Neuronal stem cell (in vitro differentiated cells): ENCODE measurements around the gene SIGLEC14.

Experiments used
- DNase-seq: peaks from one replicate; pipeline ENCODE4 v3.0.0-alpha.2; 2013; ENCODE audit warnings: low spot score
- H2AFZ ChIP-seq: one replicate; pipeline ENCODE4 v1.6.1; 2013; ENCODE audit warnings: mild to moderate bottlenecking, low read length, inconsistent platforms
- H2AK5ac ChIP-seq: 2 replicates; pipeline ENCODE4 v1.6.1; 2013; ENCODE audit warnings: low read depth, mild to moderate bottlenecking, inconsistent platforms, low read length, moderate library complexity, mixed read lengths
- H2BK120ac ChIP-seq: 2 replicates; pipeline ENCODE4 v1.6.1; 2013; ENCODE audit warnings: low read depth, mild to moderate bottlenecking, inconsistent platforms, low read length, moderate library complexity, mixed read lengths
- H2BK12ac ChIP-seq: one replicate; pipeline ENCODE4 v1.6.1; 2013; ENCODE audit warnings: low read length, inconsistent platforms
- H2BK15ac ChIP-seq: 2 replicates; pipeline ENCODE4 v1.6.1; 2013; ENCODE audit warnings: mild to moderate bottlenecking, low read length, inconsistent platforms, mixed read lengths
- H2BK5ac ChIP-seq: one replicate; pipeline ENCODE4 v1.6.1; 2013; ENCODE audit warnings: inconsistent platforms, mild to moderate bottlenecking, low read length, moderate library complexity
- H3K14ac ChIP-seq: one replicate; pipeline ENCODE4 v1.6.1; 2013; ENCODE audit warnings: low read length, inconsistent platforms
- H3K18ac ChIP-seq: 2 replicates; pipeline ENCODE4 v1.6.1; 2013; ENCODE audit warnings: low read length, inconsistent platforms
- H3K23ac ChIP-seq: 2 replicates; pipeline ENCODE4 v1.6.1; 2013; ENCODE audit warnings: low read depth, mild to moderate bottlenecking, mixed read lengths, low read length, inconsistent platforms; ENCODE audit not compliant: poor library complexity
- H3K27ac ChIP-seq: replicated peaks from 3 replicates; pipeline ENCODE4 v1.5.1; 2013; ENCODE audit warnings: low read length, inconsistent platforms
- H3K27me3 ChIP-seq, 3 experiments: 2 replicates each; pipeline ENCODE4 v1.6.1; 2013; ENCODE audit warnings: low read length in 3 of 3, mild to moderate bottlenecking in 2 of 3, inconsistent platforms in 1 of 3, low read depth in 1 of 3, mixed read lengths in 1 of 3, moderate library complexity in 1 of 3; ENCODE audit not compliant: control insufficient read depth in 3 of 3, insufficient read depth in 3 of 3
- H3K36me3 ChIP-seq, 2 donors: replicated peaks in 1 of 2; 2 replicates each; pipeline ENCODE4 v1.6.1; 2013; ENCODE audit warnings: low read length in 2 of 2; ENCODE audit not compliant: control insufficient read depth in 2 of 2, insufficient read depth in 2 of 2
- H3K4ac ChIP-seq: 2 replicates; pipeline ENCODE4 v1.6.1; 2013; ENCODE audit warnings: inconsistent platforms, mild to moderate bottlenecking, low read length, moderate library complexity
- H3K4me1 ChIP-seq, 2 donors: 1 replicate in 1 of 2; 2 replicates in 1 of 2; pipeline ENCODE4 v1.6.1; 2013; ENCODE audit warnings: low read length in 2 of 2, low read depth in 1 of 2; ENCODE audit not compliant: control insufficient read depth in 2 of 2, insufficient read depth in 1 of 2
- H3K4me2 ChIP-seq: one replicate; pipeline ENCODE4 v1.6.1; 2013; ENCODE audit warnings: mild to moderate bottlenecking, low read length, inconsistent platforms; ENCODE audit not compliant: insufficient read depth, poor library complexity, severe bottlenecking
- H3K4me3 ChIP-seq, 2 donors: 2 replicates each; pipeline ENCODE4 v1.5.1; 2013; ENCODE audit warnings: low read length in 2 of 2, mild to moderate bottlenecking in 2 of 2, inconsistent platforms in 1 of 2, moderate library complexity in 1 of 2
- H3K79me1 ChIP-seq: one replicate; pipeline ENCODE4 v1.6.1; 2013; ENCODE audit warnings: low read depth, mild to moderate bottlenecking, inconsistent platforms, low read length, moderate library complexity
- H3K9ac ChIP-seq: one replicate; pipeline ENCODE4 v1.6.1; 2013; ENCODE audit warnings: mild to moderate bottlenecking, low read depth, low read length, inconsistent platforms; ENCODE audit not compliant: poor library complexity
- H3K9me3 ChIP-seq, 2 donors: replicated peaks in 1 of 2; 2 replicates each; pipeline versions ENCODE3 to v1.6.1; 2013; ENCODE audit warnings: low read length in 2 of 2, mild to moderate bottlenecking in 2 of 2, inconsistent platforms in 1 of 2, low read depth in 1 of 2, mixed read lengths in 1 of 2, moderate library complexity in 1 of 2; ENCODE audit not compliant: control insufficient read depth in 2 of 2, insufficient read depth in 1 of 2
- H4K8ac ChIP-seq: one replicate; pipeline ENCODE4 v1.6.1; 2013; ENCODE audit warnings: low read depth, mild to moderate bottlenecking, inconsistent platforms, low read length, moderate library complexity
- H4K91ac ChIP-seq: one replicate; pipeline ENCODE4 v1.6.1; 2013; ENCODE audit warnings: low read length, low read depth, mild to moderate bottlenecking, inconsistent platforms; ENCODE audit not compliant: poor library complexity
- WGBS, 2 donors: extraction: QIAGEN DNeasy Blood & Tissue Kit; methylation state at CpG; one replicate each; pipeline ENCODE4 v1.1.7; 2013; ENCODE audit warnings: missing lambda C conversion rate in 2 of 2, mixed read lengths in 1 of 2; ENCODE audit not compliant: insufficient read length in 2 of 2, insufficient replicate concordance in 1 of 2; ENCODE audit errors: extremely low coverage in 2 of 2; 5-methylcytosine and 5-hydroxymethylcytosine counted together

SIGLEC14 gene

GRCh38 chr19:51621178-51621577 lies 25.4 kb downstream of the SIGLEC14 start:
- Histone ChIP-seq H2BK5ac (no peak overlapping the region), H3K4ac (no peak overlapping the region), H2BK120ac (no peak overlapping the region), H3K9ac (no peak overlapping the region), H3K18ac (no peak overlapping the region), H2AFZ (no peak overlapping the region), H2AK5ac (no peak overlapping the region), H4K91ac (no peak overlapping the region), H3K79me1 (peaks cover 3% of the 10 kb centered on the region), H3K4me1 (no peaks in the 10 kb centered on the region), H3K27me3 (peaks cover 0 to 5% (median 0%) of the 10 kb centered on the region in 3 experiments), H3K36me3 (no peaks in the 10 kb centered on the region), H3K4me3 (no peak overlapping the region), H4K8ac (no peak overlapping the region), H3K4me2 (no peak overlapping the region), H2BK15ac (no peak overlapping the region), H2BK12ac (no peak overlapping the region), H3K23ac (no peak overlapping the region), H3K27ac (no peak overlapping the region), H3K14ac (no peak overlapping the region), H3K9me3 (peaks cover 0 to 8% of the 10 kb centered on the region in 2 donors)
- no CpG with 5 or more reads among the region's 2 CpGs for WGBS, 2 donors
- DNase-seq = no peak

GRCh38 chr19:51615991-51616390 lies 30.6 kb downstream of the SIGLEC14 start:
- Histone ChIP-seq H3K14ac (no peak overlapping the region), H2BK5ac (no peak overlapping the region), H3K4me2 (no peak overlapping the region), H3K27me3 (peaks cover 0 to 2% (median 0%) of the 10 kb centered on the region in 3 experiments), H2BK15ac (no peak overlapping the region), H3K4me3 (no peak overlapping the region), H4K91ac (no peak overlapping the region), H2AFZ (no peak overlapping the region), H3K79me1 (no peaks in the 10 kb centered on the region), H4K8ac (no peak overlapping the region), H3K36me3 (no peaks in the 10 kb centered on the region), H2AK5ac (no peak overlapping the region), H2BK120ac (no peak overlapping the region), H3K4me1 (no peaks in the 10 kb centered on the region), H3K4ac (no peak overlapping the region), H3K23ac (no peak overlapping the region), H3K27ac (no peak overlapping the region), H3K9ac (no peak overlapping the region), H3K9me3 (peaks cover 0 to 10% of the 10 kb centered on the region in 2 donors), H3K18ac (no peak overlapping the region), H2BK12ac (no peak overlapping the region)
- no peak for DNase-seq
- WGBS, 2 donors = no CpG with 5 or more reads among the region's 7 CpGs

- Histone ChIP-seq H3K4me2 (no peak overlapping the region), H2BK5ac (no peak overlapping the region), H3K4me3 (no peak overlapping the region), H3K9me3 (peaks cover 0 to 10% of the 10 kb centered on the region in 2 donors), H3K4ac (no peak overlapping the region), H3K36me3 (no peaks in the 10 kb centered on the region), H3K27me3 (peaks cover 0 to 2% (median 0%) of the 10 kb centered on the region in 3 experiments), H2BK12ac (no peak overlapping the region), H2BK120ac (no peak overlapping the region), H2BK15ac (no peak overlapping the region), H3K4me1 (no peaks in the 10 kb centered on the region), H2AK5ac (no peak overlapping the region), H3K23ac (no peak overlapping the region), H3K14ac (no peak overlapping the region), H4K91ac (no peak overlapping the region), H4K8ac (no peak overlapping the region), H3K79me1 (no peaks in the 10 kb centered on the region), H3K18ac (no peak overlapping the region), H3K9ac (no peak overlapping the region), H3K27ac (no peak overlapping the region), H2AFZ (no peak overlapping the region)
- no peak for DNase-seq
- WGBS, 2 donors = no CpG with 5 or more reads among the region's 5 CpGs
Observed at GRCh38 chr19:51614789-51615188, 31.8 kb downstream of the SIGLEC14 start.

GRCh38 chr19:51610576-51610975 lies 36.0 kb downstream of the SIGLEC14 start:
- no peak overlapping the region for H3K4me3 ChIP-seq
- no peak overlapping the region for H3K18ac ChIP-seq
- no peak overlapping the region for H3K23ac ChIP-seq
- H2BK12ac ChIP-seq = no peak overlapping the region
- no peak overlapping the region for H4K8ac ChIP-seq
- H3K4me1 ChIP-seq = no peaks in the 10 kb centered on the region
- no peak overlapping the region for H2BK120ac ChIP-seq
- DNase-seq = no peak
- H3K9ac ChIP-seq = no peak overlapping the region
- peaks cover 0 to 2% (median 0%) of the 10 kb centered on the region in 3 experiments for H3K27me3 ChIP-seq
- no peak overlapping the region for H4K91ac ChIP-seq
- H3K36me3 ChIP-seq = no peaks in the 10 kb centered on the region
- H2AK5ac ChIP-seq = no peak overlapping the region
- H2AFZ ChIP-seq = no peak overlapping the region
- H3K4ac ChIP-seq = no peak overlapping the region
- H3K14ac ChIP-seq = no peak overlapping the region
- no CpG with 5 or more reads among the region's 1 CpG for WGBS, 2 donors
- H3K79me1 ChIP-seq = no peaks in the 10 kb centered on the region
- H2BK15ac ChIP-seq = no peak overlapping the region
- no peak overlapping the region for H3K27ac ChIP-seq
- H3K4me2 ChIP-seq = no peak overlapping the region
- peaks cover 0 to 9% of the 10 kb centered on the region in 2 donors for H3K9me3 ChIP-seq
- H2BK5ac ChIP-seq = no peak overlapping the region
